Ovary (tissue), 3 donors: ENCODE data around the gene MGME1.

Experiments
- EP300 ChIP-seq: sonication (generic); formaldehyde crosslinking; IDR thresholded peaks from one replicate; pipeline ENCODE4 v1.6.1; 2017; ENCODE audit warnings: antibody characterized with exemption
- POLR2A ChIP-seq: fragments of 450-650 bp; IDR thresholded peaks from one replicate; pipeline ENCODE4 v1.6.1; 2017; ENCODE audit warnings: antibody characterized with exemption, mild to moderate bottlenecking, moderate library complexity
- TF ChIP-seq, protein P1 (sequence below), 3 donors: fragments of 450-650 bp in 2 of 3; fragments of 200-600 bp in 1 of 3; IDR thresholded peaks; one replicate each; pipeline versions ENCODE4 v1.5.1 to v1.8.0; 2016 to 2022; ENCODE audit warnings: antibody characterized with exemption in 3 of 3, mild to moderate bottlenecking in 1 of 3
- donor health status: DM: no; HTN: no; CAD: no.

DNA sequence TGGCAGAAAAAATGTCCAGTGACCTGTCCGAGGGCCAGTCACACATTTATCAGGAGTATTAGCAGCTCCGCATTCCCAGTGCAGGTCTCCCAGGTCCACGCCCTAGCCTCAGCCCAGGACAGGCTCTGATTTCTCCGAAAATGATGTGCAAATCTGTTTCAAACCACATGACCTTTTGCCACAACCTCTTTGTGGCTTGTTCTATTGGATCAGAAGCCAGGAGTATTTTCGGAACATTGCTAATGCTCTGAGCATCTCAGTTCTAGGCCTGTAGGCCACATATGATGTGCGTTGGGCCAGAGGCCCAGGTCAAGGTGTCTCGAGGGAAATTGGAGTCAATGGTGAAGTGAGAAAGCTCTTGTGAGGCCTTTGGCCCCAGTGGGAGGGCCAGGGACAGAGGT, 40.6 kb upstream of the MGME1 start:
- TF ChIP-seq EP300 (no peak), POLR2A (no peak)
- TF ChIP-seq, protein P1, sequence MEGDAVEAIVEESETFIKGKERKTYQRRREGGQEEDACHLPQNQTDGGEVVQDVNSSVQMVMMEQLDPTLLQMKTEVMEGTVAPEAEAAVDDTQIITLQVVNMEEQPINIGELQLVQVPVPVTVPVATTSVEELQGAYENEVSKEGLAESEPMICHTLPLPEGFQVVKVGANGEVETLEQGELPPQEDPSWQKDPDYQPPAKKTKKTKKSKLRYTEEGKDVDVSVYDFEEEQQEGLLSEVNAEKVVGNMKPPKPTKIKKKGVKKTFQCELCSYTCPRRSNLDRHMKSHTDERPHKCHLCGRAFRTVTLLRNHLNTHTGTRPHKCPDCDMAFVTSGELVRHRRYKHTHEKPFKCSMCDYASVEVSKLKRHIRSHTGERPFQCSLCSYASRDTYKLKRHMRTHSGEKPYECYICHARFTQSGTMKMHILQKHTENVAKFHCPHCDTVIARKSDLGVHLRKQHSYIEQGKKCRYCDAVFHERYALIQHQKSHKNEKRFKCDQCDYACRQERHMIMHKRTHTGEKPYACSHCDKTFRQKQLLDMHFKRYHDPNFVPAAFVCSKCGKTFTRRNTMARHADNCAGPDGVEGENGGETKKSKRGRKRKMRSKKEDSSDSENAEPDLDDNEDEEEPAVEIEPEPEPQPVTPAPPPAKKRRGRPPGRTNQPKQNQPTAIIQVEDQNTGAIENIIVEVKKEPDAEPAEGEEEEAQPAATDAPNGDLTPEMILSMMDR (IDR thresholded peaks at IDR 0.05), result no peak
